Urinary bladder (tissue), 4 donors: ENCODE results near the gene CAPN13. TPM values are rescaled to one million over a fixed set of nuclear protein-coding genes. Genes with fewer than 3 reads are reported as not detected.

Source experiments
- DNase-seq: peaks from one replicate; pipeline ENCODE4 v3.0.0-alpha.2; 2015; ENCODE audit errors: extremely low spot score
- H3K27ac ChIP-seq: one replicate; pipeline ENCODE4 v1.5.1; 2013; ENCODE audit warnings: low read depth, mild to moderate bottlenecking, moderate library complexity
- H3K36me3 ChIP-seq: one replicate; pipeline ENCODE4 v1.6.1; 2013; ENCODE audit warnings: mild to moderate bottlenecking, moderate library complexity; ENCODE audit not compliant: insufficient read depth
- H3K4me1 ChIP-seq: one replicate; pipeline ENCODE4 v1.6.1; 2013; ENCODE audit warnings: mild to moderate bottlenecking, moderate library complexity; ENCODE audit not compliant: insufficient read depth
- H3K4me3 ChIP-seq: one replicate; pipeline ENCODE4 v1.5.1; 2013; ENCODE audit warnings: low read depth, low read length
- WGBS: extraction: QIAGEN DNeasy Blood & Tissue Kit; methylation state at CpG from one replicate; pipeline ENCODE4 v1.1.7; 2013; 5-methylcytosine and 5-hydroxymethylcytosine counted together
- polyA plus RNA-seq: library from polyadenylated mRNA; stranded (reverse); fragments of 200-250 nt; gene quantifications from one replicate; pipeline ENCODE4 v1.2.3, GENCODE V29; 2013
- total RNA-seq: library from RNA; depleted of rRNA; stranded (reverse); fragments of >200 nt; gene quantifications from one replicate; pipeline ENCODE4 v1.2.3, GENCODE V29; 2014
- donor health status: healthy with polysubstance abuse.
- donor health status: healthy.

The CAPN13 gene
- total RNA-seq (6.0 TPM), polyA plus RNA-seq (1.8 TPM)

DNA sequence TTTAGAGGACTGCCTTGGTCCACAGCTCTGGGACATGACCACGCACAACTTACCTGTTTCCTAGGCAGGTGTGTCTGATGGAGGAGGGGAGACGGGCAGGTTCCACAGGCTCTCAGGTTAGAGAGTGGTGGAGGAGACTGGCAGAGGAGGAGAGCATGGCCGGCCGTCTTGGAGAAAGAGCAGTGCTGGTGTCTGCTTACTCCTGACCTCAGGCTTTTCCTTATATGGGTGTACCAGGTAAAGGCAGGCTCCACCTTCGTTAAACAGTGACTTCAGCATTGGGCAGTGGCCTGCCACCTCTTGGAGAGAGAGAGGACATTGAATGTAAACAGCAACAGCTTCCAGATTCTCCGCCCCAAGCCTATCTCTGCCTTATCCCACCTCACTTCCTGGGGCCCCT, at the start of gene CAPN13:
Gene CAPN13, minus strand, starts transcription at position 198 of the 400 bp plus-strand sequence. CDS start 20,121 bp downstream, outside the sequence.
- WGBS, result 57% methylated on average over 6 of the region's 6 CpGs
- Histone ChIP-seq H3K36me3 (no peaks in the 10 kb centered on the region), H3K4me1 (no peaks in the 10 kb centered on the region), H3K27ac (no peak within 1 kb of the TSS), H3K4me3 (no peak within 1 kb of the TSS)
- no peak for DNase-seq

DNA sequence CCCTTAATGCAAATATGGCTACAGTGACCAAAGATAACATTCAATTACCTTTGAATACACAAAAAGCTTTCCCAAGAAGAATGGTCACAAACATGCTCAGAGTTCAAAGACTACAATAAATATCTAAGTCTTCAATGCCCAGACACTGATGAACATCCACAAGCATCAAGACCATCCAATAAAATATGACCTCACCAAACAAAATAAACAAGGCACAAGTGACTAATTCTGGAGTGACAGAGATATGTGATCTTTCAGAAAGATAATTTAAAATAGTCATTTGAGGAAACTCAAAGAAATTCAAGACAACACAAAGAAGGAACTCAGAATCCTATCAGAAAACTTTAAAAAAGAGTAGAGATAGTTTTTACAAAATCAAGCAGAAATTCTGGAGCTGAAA, 40.6 kb upstream of the CAPN13 start:
- no peak for DNase-seq
- H3K4me3 ChIP-seq, result no peak overlapping the region
- H3K27ac ChIP-seq, result no peak overlapping the region
- H3K4me1 ChIP-seq, result no peaks in the 10 kb centered on the region
- no peaks in the 10 kb centered on the region for H3K36me3 ChIP-seq

DNA sequence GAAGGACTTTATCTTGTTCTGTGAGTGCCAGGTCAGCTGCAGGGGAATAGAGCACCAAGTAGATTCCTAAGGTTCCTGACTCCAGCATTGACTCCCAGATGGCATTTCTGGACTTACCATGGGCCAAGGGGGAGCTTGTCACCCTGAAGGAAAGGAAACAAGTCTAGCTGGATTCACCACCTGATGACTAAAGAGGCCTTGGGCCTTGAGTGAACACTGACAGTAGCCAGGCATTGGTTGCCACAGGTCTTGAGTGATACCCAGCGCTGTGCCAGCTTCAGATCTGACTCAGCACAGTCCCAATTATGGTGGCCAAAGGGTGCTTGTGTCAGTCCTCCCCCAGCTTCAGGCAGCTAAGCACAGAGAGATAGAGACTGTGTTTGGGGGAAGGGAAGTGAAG, 40.1 kb upstream of the CAPN13 start:
- DNase-seq, result no peak
- Histone ChIP-seq H3K36me3 (no peaks in the 10 kb centered on the region), H3K27ac (no peak overlapping the region), H3K4me3 (no peak overlapping the region), H3K4me1 (no peaks in the 10 kb centered on the region)
- WGBS, result 89% methylated on average over 1 of the region's 1 CpG

DNA sequence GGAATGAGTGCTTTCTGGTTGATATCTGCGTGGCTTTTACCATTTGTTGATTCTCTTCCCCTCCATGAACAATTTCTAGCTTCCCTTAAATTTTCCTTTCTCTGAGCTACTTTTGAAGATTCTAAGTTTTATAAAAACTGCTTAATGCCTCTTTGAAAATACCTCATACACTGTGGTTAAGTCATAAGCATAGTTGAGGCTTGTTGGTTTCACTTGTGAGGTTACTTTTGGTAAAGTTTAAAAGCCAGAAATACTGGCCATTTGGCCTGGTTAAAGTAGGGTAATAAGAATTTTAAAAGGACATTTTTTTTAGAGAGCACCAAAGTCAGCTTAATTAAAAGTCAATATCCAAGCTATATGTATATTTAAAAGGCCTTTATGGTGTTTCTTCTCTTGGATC, 21.3 kb upstream of the CAPN13 start:
- no peak overlapping the region for H3K4me3 ChIP-seq
- H3K4me1 ChIP-seq, result no peaks in the 10 kb centered on the region
- no peaks in the 10 kb centered on the region for H3K36me3 ChIP-seq
- H3K27ac ChIP-seq, result no peak overlapping the region
- WGBS, result 40% methylated on average over 1 of the region's 1 CpG
- DNase-seq, result no peak

DNA sequence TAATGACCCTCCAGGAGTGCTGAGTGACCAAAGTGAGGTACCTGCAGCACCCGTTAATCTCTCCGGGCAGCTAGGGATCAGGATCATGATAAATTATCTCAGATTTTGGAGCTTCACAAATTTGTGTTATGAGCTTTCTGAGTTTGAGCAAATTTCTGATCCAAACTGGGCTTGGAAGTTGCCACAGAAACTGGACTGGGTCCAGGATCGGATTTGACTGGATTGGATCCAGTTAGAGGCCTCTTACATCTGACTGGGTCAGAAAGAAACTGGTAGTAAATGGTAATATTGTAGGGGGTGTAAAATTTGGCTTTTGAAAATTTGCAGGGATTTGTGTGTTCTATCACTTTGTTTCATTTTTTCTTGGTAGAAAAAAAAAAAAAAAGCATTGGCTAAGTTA, 19.7 kb upstream of the CAPN13 start:
- DNase-seq, result no peak
- Histone ChIP-seq H3K4me3 (no peak overlapping the region), H3K27ac (no peak overlapping the region), H3K4me1 (no peaks in the 10 kb centered on the region), H3K36me3 (no peaks in the 10 kb centered on the region)
- WGBS, result 81% methylated on average over 3 of the region's 3 CpGs

- no peaks in the 10 kb centered on the region for H3K4me1 ChIP-seq
- no peak for DNase-seq
- no peak overlapping the region for H3K27ac ChIP-seq
- WGBS, result 68% methylated on average over 2 of the region's 2 CpGs
- no peaks in the 10 kb centered on the region for H3K36me3 ChIP-seq
- no peak overlapping the region for H3K4me3 ChIP-seq
Measured at GRCh38 chr2:30826481-30826880, 19.2 kb upstream of the CAPN13 start.

DNA sequence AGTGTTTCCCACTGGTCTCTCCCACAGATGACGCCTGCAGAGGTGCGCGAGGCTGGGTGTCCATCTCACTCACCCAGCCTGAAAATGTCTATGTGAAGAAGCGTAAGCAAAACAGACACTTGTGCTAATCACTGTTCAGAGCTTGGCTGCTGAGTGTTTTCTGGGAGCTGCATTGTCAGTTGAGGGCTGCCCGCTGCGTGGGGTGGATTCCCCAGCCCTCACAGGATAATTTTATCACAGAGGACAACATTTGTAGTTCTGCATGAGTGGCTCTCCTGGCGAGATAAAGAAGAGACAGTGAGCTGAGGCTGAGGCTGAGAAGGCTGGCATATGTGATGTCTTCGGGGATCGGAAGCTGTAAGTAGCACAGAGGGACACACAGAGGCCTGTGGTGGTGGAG, 16.2 kb upstream of the CAPN13 start:
- Histone ChIP-seq H3K4me1 (no peaks in the 10 kb centered on the region), H3K4me3 (no peak overlapping the region), H3K36me3 (no peaks in the 10 kb centered on the region), H3K27ac (no peak overlapping the region)
- DNase-seq, result no peak
- WGBS, result 71% methylated on average over 9 of the region's 9 CpGs

DNA sequence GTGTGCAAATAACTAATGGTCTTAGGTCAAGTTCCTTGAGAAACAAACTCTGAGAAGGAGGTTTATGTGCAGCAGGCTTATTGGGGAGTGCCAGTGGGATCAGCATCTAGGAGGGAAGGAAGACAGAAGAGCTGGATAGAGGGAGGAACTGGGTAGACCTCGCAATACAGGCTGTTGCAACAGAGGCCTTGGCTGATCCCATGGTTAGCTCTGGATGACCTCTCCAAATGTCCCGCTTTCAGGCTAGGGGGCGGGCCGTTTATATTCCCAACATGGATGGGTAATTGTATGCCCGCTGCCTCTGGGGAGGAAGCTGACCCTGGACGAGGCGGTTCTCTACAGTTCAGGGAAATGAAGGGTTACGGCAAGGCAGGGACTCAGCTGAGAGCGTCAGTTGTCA, 14.7 kb upstream of the CAPN13 start:
- Histone ChIP-seq H3K4me1 (no peaks in the 10 kb centered on the region), H3K27ac (no peak overlapping the region), H3K36me3 (no peaks in the 10 kb centered on the region), H3K4me3 (no peak overlapping the region)
- DNase-seq, result no peak
- whole genome bisulfite sequencing, result 74% methylated on average over 9 of the region's 9 CpGs

GRCh38 chr2:30820381-30821055, 13.3 kb upstream of the CAPN13 start:
- no peaks in the 10 kb centered on the region for H3K36me3 ChIP-seq
- no peak overlapping the region for H3K27ac ChIP-seq
- DNase-seq, result no peak
- H3K4me3 ChIP-seq, result no peak overlapping the region
- no peaks in the 10 kb centered on the region for H3K4me1 ChIP-seq
- 75% methylated on average over 12 of the region's 12 CpGs for whole genome bisulfite sequencing

- DNase-seq, result no peak
- H3K36me3 ChIP-seq, result no peaks in the 10 kb centered on the region
- no peaks in the 10 kb centered on the region for H3K4me1 ChIP-seq
- H3K27ac ChIP-seq, result no peak overlapping the region
- WGBS, result 62% methylated on average over 4 of the region's 4 CpGs
- no peak overlapping the region for H3K4me3 ChIP-seq
Measured at GRCh38 chr2:30809938-30810337, 2.7 kb upstream of the CAPN13 start.

GRCh38 chr2:30808695-30809094, 1.4 kb upstream of the CAPN13 start:
- WGBS, result 69% methylated on average over 4 of the region's 4 CpGs
- no peaks in the 10 kb centered on the region for H3K4me1 ChIP-seq
- H3K27ac ChIP-seq, result no peak overlapping the region
- no peak overlapping the region for H3K4me3 ChIP-seq
- no peaks in the 10 kb centered on the region for H3K36me3 ChIP-seq
- no peak for DNase-seq

DNA sequence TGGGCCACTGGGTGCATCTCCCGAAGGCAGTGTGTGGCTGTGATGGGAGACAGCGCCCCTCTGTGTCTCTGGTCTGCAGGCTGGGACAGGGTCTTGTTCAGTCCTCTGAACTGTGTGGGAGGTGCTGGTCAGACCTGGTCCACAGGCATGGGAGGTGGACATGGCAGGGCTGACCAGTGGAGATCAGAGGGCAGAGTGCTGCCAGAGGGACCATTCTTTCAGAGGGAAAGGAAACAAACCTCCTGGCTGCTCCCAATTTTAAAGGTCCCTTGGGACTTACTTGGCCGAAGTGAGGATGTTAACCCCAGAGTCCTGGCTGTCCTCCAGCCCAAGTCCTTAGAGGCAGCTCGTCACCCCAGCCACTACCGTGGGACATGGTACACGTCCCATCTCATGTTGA, 4.0 kb downstream of the CAPN13 start:
- Histone ChIP-seq H3K36me3 (no peaks in the 10 kb centered on the region), H3K4me3 (no peak overlapping the region), H3K4me1 (no peaks in the 10 kb centered on the region), H3K27ac (no peak overlapping the region)
- 62% methylated on average over 6 of the region's 6 CpGs for WGBS
- DNase-seq, result no peak

DNA sequence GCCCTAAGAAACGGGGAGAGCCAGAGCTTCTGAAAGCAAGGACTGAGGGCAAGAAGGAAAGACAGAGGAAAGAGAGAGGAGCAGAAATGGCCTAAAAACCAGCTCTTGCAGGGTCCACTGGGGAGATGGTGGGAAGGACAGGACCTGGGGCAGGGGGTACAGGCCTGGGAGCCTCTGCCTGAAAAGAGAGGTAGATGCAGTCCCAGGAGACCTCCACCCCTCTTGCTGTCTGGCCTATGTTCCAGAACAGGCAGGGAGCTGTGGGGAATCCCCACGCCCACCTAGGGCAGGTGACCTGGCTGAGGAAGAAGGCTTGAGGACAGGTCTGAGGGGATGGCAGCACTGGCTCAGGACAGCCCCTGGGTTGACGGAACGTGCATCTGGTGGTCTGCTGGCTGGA, 4.6 kb downstream of the CAPN13 start:
- 82% methylated on average over 4 of the region's 4 CpGs for WGBS
- Histone ChIP-seq H3K36me3 (no peaks in the 10 kb centered on the region), H3K4me1 (no peaks in the 10 kb centered on the region), H3K27ac (no peak overlapping the region), H3K4me3 (no peak overlapping the region)
- DNase-seq, result no peak

DNA sequence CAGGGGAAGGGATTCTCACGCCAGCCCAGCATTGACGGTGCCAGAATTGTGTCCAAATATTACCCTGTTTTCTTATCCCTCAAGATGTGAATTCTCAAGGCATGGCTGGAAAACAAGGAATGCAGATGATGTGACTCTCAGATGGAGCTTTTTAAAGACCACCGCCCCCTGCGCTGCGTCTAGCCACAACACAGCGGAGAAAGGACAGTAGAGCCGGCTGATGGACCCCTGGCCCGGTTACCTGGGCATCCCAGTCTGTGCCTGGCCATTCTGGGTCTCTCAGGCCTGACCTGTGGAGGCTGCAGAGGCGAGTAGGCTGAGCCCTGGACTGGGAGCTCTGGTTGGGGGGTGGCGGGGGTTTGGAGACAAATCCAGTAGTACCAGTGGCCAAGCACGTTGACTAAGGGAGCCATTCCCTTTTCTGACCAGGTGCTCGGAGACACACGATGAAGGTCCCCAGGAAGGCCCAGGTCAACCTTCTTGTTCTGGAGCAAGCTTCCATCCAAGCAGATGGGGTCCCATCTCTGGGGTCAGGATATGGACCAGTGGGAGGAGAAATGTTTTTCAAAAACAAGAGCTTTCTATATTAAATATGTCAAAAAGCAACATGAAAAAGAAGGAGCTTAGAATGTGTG, 5.3 kb downstream of the CAPN13 start:
- no peaks in the 10 kb centered on the region for H3K4me1 ChIP-seq
- no peak overlapping the region for H3K4me3 ChIP-seq
- WGBS, result 93% methylated on average over 13 of the region's 13 CpGs
- H3K27ac ChIP-seq, result no peak overlapping the region
- DNase-seq, result no peak
- H3K36me3 ChIP-seq, result no peaks in the 10 kb centered on the region
